ENCODE data around the gene TMEM50B. TPM values are rescaled to one million over a fixed set of nuclear protein-coding genes. Genes with fewer than 3 reads are reported as not detected.

Gene TMEM50B
- total RNA-seq, 1 donor from 2014 or later, result 31.0 TPM

DNA sequence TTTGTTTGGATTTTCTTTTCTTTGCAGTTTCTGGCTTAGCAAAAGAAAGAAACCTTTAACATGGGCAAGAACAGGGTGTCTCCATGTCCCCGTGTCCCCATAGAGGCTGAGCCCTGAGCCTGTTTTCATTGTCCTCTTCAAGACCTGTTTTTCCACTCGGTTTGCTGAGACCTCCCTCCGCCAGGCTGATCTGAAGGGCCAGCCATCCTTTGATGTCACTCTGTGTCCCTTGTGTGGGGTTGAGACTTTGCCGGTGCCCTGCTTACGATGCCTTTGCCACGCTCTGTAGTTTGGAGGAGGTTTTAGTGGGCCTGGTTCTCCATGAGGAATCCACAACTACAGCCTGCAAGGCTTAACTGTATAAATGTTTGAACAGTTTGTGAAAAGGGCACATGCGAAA is 52.7 kb downstream of the TMEM50B start:
- H3K27ac Mint-ChIP-seq (ENCODE audit: unreplicated experiment), result no peak overlapping the region
- TF ChIP-seq, protein P1, sequence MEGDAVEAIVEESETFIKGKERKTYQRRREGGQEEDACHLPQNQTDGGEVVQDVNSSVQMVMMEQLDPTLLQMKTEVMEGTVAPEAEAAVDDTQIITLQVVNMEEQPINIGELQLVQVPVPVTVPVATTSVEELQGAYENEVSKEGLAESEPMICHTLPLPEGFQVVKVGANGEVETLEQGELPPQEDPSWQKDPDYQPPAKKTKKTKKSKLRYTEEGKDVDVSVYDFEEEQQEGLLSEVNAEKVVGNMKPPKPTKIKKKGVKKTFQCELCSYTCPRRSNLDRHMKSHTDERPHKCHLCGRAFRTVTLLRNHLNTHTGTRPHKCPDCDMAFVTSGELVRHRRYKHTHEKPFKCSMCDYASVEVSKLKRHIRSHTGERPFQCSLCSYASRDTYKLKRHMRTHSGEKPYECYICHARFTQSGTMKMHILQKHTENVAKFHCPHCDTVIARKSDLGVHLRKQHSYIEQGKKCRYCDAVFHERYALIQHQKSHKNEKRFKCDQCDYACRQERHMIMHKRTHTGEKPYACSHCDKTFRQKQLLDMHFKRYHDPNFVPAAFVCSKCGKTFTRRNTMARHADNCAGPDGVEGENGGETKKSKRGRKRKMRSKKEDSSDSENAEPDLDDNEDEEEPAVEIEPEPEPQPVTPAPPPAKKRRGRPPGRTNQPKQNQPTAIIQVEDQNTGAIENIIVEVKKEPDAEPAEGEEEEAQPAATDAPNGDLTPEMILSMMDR (IDR thresholded peaks at IDR 0.05), result no peak
- no peak overlapping the region for H3K4me3 Mint-ChIP-seq (ENCODE audit: unreplicated experiment)
- no peaks in the 10 kb centered on the region for H3K27me3 Mint-ChIP-seq (ENCODE audit: low read depth)
- H3K36me3 Mint-ChIP-seq (ENCODE audit: low read depth), result peaks cover 32% of the 10 kb centered on the region
- H3K9me3 Mint-ChIP-seq (ENCODE audit: low read depth), result peaks cover 4% of the 10 kb centered on the region
- no peak for DNase-seq (ENCODE audit: low spot score)
- H3K4me1 Mint-ChIP-seq (ENCODE audit: low read depth), result peaks cover 12% of the 10 kb centered on the region

- H3K27me3 Mint-ChIP-seq (ENCODE audit: low read depth), result no peaks in the 10 kb centered on the region
- TF ChIP-seq, protein P1 (IDR thresholded peaks at IDR 0.05), result no peak
- DNase-seq (ENCODE audit: low spot score), result no peak
- peaks cover 32% of the 10 kb centered on the region for H3K36me3 Mint-ChIP-seq (ENCODE audit: low read depth)
- H3K4me1 Mint-ChIP-seq (ENCODE audit: low read depth), result peaks cover 12% of the 10 kb centered on the region
- H3K27ac Mint-ChIP-seq (ENCODE audit: unreplicated experiment), result no peak overlapping the region
- H3K4me3 Mint-ChIP-seq (ENCODE audit: unreplicated experiment), result no peak overlapping the region
- peaks cover 4% of the 10 kb centered on the region for H3K9me3 Mint-ChIP-seq (ENCODE audit: low read depth)
Observed at GRCh38 chr21:33425825-33426224, 53.9 kb downstream of the TMEM50B start.

- peaks cover 4% of the 10 kb centered on the region for H3K9me3 Mint-ChIP-seq (ENCODE audit: low read depth)
- peaks cover 40% of the 10 kb centered on the region for H3K36me3 Mint-ChIP-seq (ENCODE audit: low read depth)
- TF ChIP-seq, protein P1 (IDR thresholded peaks at IDR 0.05), result no peak
- H3K27me3 Mint-ChIP-seq (ENCODE audit: low read depth), result no peaks in the 10 kb centered on the region
- H3K4me3 Mint-ChIP-seq (ENCODE audit: unreplicated experiment), result no peak overlapping the region
- DNase-seq (ENCODE audit: low spot score), result no peak
- H3K4me1 Mint-ChIP-seq (ENCODE audit: low read depth), result peaks cover 20% of the 10 kb centered on the region
- no peak overlapping the region for H3K27ac Mint-ChIP-seq (ENCODE audit: unreplicated experiment)
Observed at GRCh38 chr21:33424214-33424613, 55.6 kb downstream of the TMEM50B start.

GRCh38 chr21:33421713-33422393 is 57.9 kb downstream of the TMEM50B start:
- H3K36me3 Mint-ChIP-seq (ENCODE audit: low read depth), result peaks cover 28% of the 10 kb centered on the region
- no peak overlapping the region for H3K27ac Mint-ChIP-seq (ENCODE audit: unreplicated experiment)
- TF ChIP-seq, protein P1 (IDR thresholded peaks at IDR 0.05), result no peak
- H3K4me1 Mint-ChIP-seq (ENCODE audit: low read depth), result peaks cover 21% of the 10 kb centered on the region
- H3K4me3 Mint-ChIP-seq (ENCODE audit: unreplicated experiment), result no peak overlapping the region
- no peak for DNase-seq (ENCODE audit: low spot score)
- H3K27me3 Mint-ChIP-seq (ENCODE audit: low read depth), result no peaks in the 10 kb centered on the region
- H3K9me3 Mint-ChIP-seq (ENCODE audit: low read depth), result no peaks in the 10 kb centered on the region

DNA sequence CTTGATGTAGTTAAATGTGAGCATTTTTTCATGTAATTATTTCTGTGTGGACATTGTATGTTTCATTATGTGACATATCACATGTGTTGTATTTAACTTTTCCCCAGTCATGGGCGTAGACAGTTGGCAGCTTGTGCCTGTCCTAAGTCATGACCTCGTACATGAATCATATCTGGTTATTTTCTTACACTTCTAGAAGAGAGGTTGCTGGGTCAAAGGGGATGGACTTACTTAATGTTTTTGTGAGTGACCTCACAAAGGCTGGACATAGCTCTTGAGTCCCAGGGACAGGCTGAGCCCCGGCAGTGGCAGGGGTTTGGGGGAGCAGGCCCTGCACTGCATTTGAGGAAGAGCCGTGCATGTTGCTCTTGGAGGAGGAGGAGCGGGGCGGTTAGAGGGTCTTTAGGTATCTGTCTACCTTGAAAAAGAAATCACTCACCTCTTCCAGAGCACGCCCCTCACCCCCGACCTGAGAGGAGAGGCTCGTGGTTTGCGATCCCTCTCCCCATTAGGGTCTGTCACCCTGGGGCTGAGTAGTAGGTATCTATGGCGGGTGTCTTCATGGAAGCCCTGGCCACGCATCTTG is 60.1 kb downstream of the TMEM50B start:
- Mint-ChIP-seq H3K4me3 (ENCODE audit: unreplicated experiment) (no peak overlapping the region), H3K4me1 (ENCODE audit: low read depth) (peaks cover 25% of the 10 kb centered on the region), H3K27ac (ENCODE audit: unreplicated experiment) (peak overlapping the region; percentile 90), H3K27me3 (ENCODE audit: low read depth) (no peaks in the 10 kb centered on the region), H3K36me3 (ENCODE audit: low read depth) (peaks cover 26% of the 10 kb centered on the region), H3K9me3 (ENCODE audit: low read depth) (no peaks in the 10 kb centered on the region)
- TF ChIP-seq, protein P1 (IDR thresholded peaks at IDR 0.05), result no peak
- DNase-seq (ENCODE audit: low spot score), result no peak
